D721Med (cell line): Measurements from ENCODE around the gene EEFSEC.

ENCODE experiments used
- DNase-seq: peaks from one replicate; pipeline ENCODE4 v3.0.0; 2011; ENCODE audit warnings: low spot score; ENCODE audit not compliant: insufficient read length
- FAIRE-seq: peaks from 2 replicates; lab custom pipeline; 2011; peaks lifted over from hg19 to GRCh38; lab: Jason Lieb, UNC
- TF ChIP-seq, protein P1 (sequence below): IDR thresholded peaks from 2 replicates; pipeline ENCODE4 v1.5.1; 2012; ENCODE audit warnings: mild to moderate bottlenecking, control low read depth; ENCODE audit not compliant: insufficient read depth; ENCODE audit errors: missing control alignments

The EEFSEC gene

GRCh38 chr3:128321418-128321817 is 168.1 kb downstream of the EEFSEC start:
- DNase-seq = no peak
- FAIRE-seq = no peak
- TF ChIP-seq, protein P1, sequence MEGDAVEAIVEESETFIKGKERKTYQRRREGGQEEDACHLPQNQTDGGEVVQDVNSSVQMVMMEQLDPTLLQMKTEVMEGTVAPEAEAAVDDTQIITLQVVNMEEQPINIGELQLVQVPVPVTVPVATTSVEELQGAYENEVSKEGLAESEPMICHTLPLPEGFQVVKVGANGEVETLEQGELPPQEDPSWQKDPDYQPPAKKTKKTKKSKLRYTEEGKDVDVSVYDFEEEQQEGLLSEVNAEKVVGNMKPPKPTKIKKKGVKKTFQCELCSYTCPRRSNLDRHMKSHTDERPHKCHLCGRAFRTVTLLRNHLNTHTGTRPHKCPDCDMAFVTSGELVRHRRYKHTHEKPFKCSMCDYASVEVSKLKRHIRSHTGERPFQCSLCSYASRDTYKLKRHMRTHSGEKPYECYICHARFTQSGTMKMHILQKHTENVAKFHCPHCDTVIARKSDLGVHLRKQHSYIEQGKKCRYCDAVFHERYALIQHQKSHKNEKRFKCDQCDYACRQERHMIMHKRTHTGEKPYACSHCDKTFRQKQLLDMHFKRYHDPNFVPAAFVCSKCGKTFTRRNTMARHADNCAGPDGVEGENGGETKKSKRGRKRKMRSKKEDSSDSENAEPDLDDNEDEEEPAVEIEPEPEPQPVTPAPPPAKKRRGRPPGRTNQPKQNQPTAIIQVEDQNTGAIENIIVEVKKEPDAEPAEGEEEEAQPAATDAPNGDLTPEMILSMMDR = no peak

DNA sequence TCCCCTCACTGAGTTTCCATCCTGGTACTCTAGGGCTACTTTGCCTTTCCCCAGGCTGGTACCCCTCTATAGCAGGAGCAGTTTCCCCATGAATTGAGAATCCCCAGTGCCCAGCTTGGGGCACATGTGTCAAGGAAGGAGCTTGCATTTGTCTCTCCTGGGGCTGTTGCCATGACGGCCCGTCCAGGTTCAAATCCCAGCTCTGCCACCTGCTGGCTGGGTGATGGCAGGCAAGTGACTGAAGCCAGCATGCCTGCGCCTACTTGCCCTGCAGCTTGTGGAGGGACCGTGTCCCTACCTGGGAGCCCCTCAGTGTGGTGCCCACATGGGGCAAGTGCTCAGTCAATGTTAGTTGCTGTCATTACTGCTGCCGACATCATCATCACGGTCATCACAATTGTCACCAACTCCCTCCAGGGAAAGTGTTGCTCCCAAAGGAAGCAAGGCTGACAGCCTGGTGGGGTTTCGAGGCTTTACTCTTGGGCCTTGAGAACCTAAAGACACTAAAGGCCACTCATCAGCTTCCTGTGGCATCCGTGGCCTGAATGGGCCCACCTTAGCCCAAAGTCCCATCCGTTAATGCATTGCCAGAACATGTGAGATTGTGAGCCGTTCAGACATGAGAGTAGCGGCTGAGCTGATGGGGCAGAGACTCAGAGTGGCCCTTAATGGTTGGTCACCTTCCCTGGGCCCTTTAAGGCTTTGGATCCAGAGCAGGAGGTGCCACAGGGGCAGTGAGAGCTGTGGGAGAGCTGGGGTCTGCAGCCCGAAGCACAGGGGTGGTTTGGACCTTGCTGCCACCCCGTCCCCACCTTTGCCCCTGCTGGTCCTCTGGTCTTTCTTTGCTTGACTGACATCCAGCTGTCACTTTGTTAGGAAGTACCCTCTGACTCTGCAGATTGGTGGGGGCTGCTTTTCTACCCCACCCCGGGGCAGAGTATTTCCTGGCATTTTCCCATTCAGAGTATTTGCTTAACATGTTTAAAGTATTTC is 169.0 kb downstream of the EEFSEC start:
- FAIRE-seq (no peak), DNase-seq (peak; percentile 18)
- TF ChIP-seq, protein P1 = peak; percentile 35

DNA sequence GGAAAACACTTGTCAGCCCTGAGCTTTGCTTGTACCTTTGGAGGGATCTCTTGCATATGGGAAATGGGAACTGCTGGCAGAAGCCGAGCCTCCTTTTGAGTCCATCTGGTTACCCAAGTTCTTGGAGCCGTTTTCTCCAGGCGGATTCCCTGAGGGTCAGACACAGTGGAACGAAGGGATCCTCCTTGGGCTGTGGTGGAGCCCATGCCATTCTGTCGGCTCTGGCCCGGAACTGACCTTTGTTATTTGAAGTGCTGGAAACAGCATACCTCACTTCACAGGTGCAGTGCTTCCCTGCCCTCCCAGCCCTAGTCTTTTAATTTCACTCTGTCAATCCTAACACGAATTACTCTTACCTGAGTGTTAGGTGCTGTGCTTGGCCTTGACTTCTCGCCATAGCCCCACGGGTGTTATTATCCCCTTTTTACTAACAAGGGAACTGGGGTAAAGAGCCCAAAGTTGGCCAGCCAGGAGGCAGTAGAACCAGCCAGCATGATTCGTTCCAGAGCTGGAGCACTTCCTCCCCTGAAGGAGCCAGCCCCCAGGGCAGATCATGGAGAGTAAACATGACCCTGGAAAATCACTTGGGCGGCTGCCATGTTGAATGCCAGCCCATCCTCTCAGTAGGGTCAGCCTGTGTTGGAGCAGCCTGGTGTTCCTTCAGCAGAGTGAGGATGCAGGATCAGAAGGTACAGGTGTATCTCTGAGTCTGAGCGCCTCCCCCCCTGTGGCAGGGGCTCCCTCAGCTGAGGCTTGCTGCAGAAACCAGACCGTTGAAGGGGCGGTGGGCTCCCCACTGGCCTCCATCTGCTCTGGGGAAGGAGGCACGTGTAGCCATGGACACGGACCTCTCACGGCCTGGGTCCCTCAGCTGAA is 170.2 kb downstream of the EEFSEC start:
- DNase-seq = no peak
- no peak for FAIRE-seq
- TF ChIP-seq, protein P1 = no peak

GRCh38 chr3:128324911-128325592 is 171.8 kb downstream of the EEFSEC start:
- TF ChIP-seq, protein P1 = no peak
- no peak for FAIRE-seq

DNA sequence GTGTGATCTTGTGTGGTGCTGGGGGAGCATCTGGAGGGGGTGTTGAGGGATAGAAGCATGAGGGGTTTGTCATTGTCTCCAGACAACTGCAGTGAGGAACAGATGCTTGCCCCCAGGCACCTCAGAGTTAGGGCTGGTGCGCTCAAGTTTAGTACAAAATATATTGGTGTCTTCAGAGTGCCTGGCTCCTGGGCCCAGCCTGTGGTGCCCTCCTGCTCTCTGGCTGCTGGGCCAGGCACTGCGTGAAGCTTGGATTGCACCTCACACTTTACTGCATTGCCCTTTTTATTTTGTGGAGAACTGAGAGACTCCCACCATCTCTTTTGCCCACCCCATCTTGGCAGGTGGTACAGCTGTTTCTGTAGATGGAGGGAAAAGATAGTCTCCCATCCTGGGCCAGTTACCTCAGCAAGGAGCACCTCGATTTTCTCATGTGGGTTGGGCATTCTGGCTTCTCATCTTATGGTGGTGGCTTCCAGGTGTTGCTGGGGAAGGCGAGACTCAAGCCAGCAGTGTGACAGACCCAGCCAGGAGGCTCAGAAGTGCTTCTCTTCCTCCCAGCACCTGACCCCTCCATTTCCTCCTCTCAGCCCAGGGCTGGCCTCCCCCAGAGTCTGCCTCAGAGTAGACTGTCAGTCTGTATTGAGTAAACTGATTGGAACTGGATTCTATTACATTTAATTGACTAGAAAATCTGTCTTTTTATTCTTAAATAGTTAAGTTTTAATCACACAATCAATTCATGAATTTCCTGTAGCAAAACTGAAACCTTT is 173.0 kb downstream of the EEFSEC start:
- TF ChIP-seq, protein P1 = no peak
- FAIRE-seq (no peak), DNase-seq (no peak)

More at GRCh38 chr3:128324911-128325592, 171.8 kb downstream of the EEFSEC start:
- DNase-seq = no peak

DNA sequence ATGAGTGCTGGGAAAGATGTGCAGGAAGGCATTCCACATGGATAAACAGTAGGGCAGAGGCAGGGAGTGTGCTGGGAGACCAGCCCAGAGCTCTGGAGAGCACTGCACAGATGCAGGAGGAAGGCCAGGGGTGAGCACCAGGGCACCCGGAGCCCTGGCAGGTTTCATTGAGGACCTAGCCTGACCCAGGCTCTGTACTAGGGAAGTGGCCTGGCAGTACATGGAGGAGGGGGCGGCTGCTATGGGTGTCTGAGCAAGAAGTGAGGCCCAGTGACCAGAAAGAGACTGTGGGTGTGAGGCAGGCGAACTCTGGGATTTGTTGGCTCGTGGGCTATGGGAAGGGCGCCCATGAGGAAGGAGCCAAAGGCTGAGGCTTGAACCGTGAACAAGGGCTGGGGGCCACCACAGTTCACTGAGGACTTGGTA is 174.3 kb downstream of the EEFSEC start:
- no peak for DNase-seq
- TF ChIP-seq, protein P1 = no peak
- FAIRE-seq = no peak
